ENCODE results near the gene HLA-E. TPM values are rescaled to one million over a fixed set of nuclear protein-coding genes. Genes with fewer than 3 reads are reported as not detected.
"Not testable (repeated sequence)": the region's sequence is repeated elsewhere in the genome, so short reads cannot be mapped to it uniquely, and the experiment has no call there.

The HLA-E gene
- total RNA-seq, 2 experiments from 2014 or later, result 757 to 767 TPM

DNA sequence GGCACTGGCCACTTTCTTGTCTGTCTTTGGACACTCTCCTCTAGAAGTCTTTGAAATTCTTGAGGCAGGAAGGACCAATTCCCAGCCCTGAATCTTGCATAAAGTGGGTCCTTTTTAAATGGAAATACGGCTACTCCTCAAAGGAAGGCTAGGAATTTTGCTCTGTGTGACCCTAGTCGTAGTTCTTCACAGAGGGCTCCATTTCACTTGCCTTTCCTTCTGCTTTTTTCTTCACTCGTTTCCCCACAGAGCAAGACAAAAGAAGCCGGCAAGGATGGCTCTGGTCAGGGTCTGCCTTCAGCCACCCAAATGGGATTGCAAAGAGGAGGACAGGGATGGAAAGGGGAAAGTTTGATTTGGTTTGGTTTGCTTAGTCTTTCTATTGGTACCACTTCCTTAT is 25.8 kb downstream of the HLA-E start:
- POLR2A ChIA-PET, result interaction anchor here (0.6 to 15.6 kb wide), 5 partner anchors 15 to 301 kb away, joined by 3 to 290 read pairs (median 8); no protein-coding TSS in a partner anchor
- H3K9me3 Mint-ChIP-seq, result peaks cover 14% of the 10 kb centered on the region
- peak overlapping the region; percentile 66 for H3K4me3 Mint-ChIP-seq
- H3K36me3 Mint-ChIP-seq (ENCODE audit: low read depth), result peaks cover 19% of the 10 kb centered on the region
- no peak for DNase-seq
- CTCF ChIA-PET, result interaction anchor here (2.4 kb wide), 1 partner anchor 26 kb away, joined by 12 read pairs; no protein-coding TSS in a partner anchor
- no peaks in the 10 kb centered on the region for H3K27me3 Mint-ChIP-seq
- H3K4me1 Mint-ChIP-seq, result peaks cover 47% of the 10 kb centered on the region
- peak overlapping the region; percentile 96 for H3K27ac Mint-ChIP-seq

DNA sequence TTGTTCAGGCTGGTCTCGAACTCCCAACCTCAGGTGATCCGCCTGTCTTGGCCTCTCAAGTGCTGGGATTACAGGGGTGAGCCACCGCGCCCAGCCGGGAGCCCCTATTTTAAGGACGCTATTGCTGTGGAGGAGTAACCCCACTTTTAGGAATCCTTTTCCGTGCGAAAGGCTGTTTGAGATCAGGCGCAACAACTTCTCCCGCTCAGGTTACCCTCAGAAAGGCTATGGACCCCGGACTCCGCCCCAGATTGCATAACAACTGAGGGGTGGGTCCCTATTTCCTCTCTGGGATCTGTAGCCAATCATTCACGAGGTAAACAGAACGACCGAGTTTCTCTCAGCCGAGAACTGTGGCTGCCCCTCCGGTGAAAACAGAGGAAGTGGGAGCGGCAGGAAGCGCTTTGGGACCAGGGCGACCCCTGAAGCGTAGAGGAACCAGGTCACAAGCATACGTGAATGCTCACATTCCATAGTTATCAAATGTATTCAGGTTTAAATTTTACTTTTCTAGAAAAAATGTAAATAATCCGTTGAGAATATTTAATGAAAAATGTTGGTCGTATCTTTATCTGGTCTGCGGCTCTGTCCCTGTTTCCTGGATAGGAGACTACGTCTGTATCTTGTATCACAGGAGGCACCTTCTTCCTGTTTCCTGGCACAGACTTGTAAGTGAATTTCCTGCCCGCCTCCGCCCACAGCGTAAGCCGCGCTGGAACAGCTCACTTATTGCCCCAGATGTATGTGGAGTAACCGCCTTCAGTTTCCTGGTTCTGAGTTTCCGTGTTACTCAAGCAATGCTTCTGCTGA is 26.8 kb downstream of the HLA-E start:
- peak; percentile 94 for DNase-seq
- POLR2A ChIA-PET, result interaction anchor here (0.6 to 3.8 kb wide), 13 partner anchors 10 to 302 kb away, joined by 3 to 32 read pairs (median 5); partner anchors contain the start of genes PRR3 and TRIM39
- Mint-ChIP-seq H3K4me1 (peaks cover 43% of the 10 kb centered on the region), H3K27ac (peak overlapping the region; percentile 96), H3K4me3 (peak overlapping the region; percentile 66), H3K9me3 (peaks cover 17% of the 10 kb centered on the region), H3K36me3 (ENCODE audit: low read depth) (peaks cover 24% of the 10 kb centered on the region), H3K27me3 (no peaks in the 10 kb centered on the region)
- CTCF ChIA-PET, result interaction anchor here (0.5 to 2.4 kb wide), 13 partner anchors 12 to 563 kb away, joined by 3 to 12 read pairs (median 4); no protein-coding TSS in a partner anchor

DNA sequence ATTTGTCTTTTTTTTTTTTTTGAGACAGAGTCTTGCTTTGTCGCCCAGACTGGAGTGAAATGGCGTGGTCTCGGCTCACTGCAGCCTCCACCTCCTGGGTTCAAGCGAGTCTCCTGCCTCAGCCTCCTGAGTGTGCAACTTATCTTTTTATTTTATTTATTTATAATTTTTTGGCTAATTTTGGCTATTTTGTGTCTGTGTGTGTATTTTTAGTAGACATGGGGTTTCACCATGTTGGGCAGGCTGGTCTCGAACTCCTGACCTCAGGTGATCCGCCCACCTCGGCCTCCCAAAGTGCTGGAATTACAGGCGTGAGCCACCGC is 27.4 kb downstream of the HLA-E start:
- Mint-ChIP-seq H3K9me3 (peaks cover 17% of the 10 kb centered on the region), H3K36me3 (ENCODE audit: low read depth) (peaks cover 24% of the 10 kb centered on the region), H3K27ac (peak overlapping the region; percentile 96), H3K4me1 (peaks cover 41% of the 10 kb centered on the region), H3K4me3 (peak overlapping the region; percentile 66)
- H3K27me3 Mint-ChIP-seq, DNase-seq: not testable (repeated sequence)
- ChIA-PET CTCF (interaction anchor here (0.6 to 2.4 kb wide), 12 partner anchors 13 to 563 kb away, joined by 3 to 12 read pairs (median 4); no protein-coding TSS in a partner anchor), POLR2A (interaction anchor here (0.9 to 3.8 kb wide), 11 partner anchors 13 to 190 kb away, joined by 3 to 32 read pairs (median 6); partner anchors contain the start of genes PRR3 and TRIM39)

DNA sequence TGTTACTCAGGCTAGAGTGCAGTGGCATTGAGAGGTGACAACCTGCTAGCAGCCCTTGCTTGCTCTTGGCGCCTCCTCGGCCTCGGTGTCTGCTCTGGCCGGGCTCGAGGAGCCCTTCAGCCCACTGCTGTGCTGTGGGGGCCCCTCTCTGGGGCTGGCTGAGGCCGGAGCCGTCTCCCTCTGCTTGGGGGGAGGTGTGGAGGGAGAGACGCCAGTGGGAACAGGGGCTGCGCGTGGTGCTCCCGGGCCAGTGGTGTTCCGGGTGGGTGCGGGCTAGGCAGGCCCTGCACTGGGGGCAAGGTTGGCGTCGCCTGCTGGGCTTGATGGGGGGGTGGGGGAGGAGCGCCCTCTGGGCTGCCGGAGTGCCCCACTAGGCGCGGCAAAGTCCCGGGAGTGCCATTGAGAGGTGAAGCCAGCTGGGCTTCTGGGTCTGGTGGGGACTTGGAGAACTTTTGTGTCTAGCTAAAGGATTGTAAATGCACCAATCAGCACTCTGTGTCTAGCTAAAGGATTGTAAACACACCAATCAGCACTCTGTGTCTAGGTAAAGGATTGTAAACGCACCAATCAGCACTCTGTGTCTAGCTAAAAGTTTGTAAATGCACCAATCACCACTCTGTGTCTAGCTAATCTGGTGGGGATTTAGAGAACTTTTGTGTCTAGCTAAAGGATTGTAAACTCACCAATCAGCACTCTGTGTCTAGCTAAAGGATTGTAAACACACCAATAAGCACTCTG is 28.6 kb downstream of the HLA-E start:
- peaks cover 42% of the 10 kb centered on the region for H3K4me1 Mint-ChIP-seq
- not testable (repeated sequence) for DNase-seq, H3K27me3 Mint-ChIP-seq, H3K4me3 Mint-ChIP-seq
- H3K9me3 Mint-ChIP-seq, result peaks cover 17% of the 10 kb centered on the region
- ChIA-PET CTCF (interaction anchor here (0.9 to 1.9 kb wide), 11 partner anchors 9 to 161 kb away, joined by 3 to 11 read pairs (median 4); no protein-coding TSS in a partner anchor), POLR2A (interaction anchor here (0.8 to 3.8 kb wide), 6 partner anchors 10 to 67 kb away, joined by 3 to 32 read pairs (median 5); no protein-coding TSS in a partner anchor)
- peak overlapping the region; percentile 96 for H3K27ac Mint-ChIP-seq
- peaks cover 30% of the 10 kb centered on the region for H3K36me3 Mint-ChIP-seq (ENCODE audit: low read depth)

DNA sequence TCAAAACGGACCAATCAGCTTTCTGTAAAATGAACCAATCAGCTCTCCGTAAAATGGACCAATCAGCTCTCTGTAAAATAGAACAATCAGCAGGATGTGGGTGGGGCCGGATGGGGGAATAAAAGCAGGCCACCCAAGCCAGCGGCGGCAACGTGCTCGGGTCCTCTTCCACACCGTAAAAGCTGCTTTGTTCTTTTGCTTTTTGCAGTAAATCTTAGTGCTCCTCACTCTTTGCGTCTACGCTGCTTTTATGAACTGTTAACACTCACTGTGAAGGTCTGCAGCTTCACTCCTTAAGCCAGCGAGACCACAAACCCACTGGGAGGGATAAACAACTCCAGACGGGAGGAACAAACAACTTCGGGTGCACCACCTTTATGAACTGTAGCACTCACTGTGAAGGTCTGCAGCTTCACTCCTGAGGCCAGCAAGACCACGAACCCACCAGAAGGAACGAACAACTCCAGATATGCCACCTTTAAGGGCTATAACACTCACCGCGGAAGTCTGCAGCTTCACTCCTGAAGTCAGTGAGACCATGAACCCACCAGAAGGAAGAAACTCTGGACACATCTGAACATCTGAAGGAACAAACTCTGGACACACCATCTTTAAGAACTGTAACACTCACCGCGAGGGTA is 29.3 kb downstream of the HLA-E start:
- ChIA-PET POLR2A (interaction anchor here (0.8 to 3.8 kb wide), 6 partner anchors 9 to 68 kb away, joined by 3 to 32 read pairs (median 5); no protein-coding TSS in a partner anchor), CTCF (interaction anchor here (0.9 to 1.3 kb wide), 9 partner anchors 9 to 161 kb away, joined by 3 to 9 read pairs (median 4); no protein-coding TSS in a partner anchor)
- not testable (repeated sequence) for H3K27me3 Mint-ChIP-seq, DNase-seq, H3K4me3 Mint-ChIP-seq
- Mint-ChIP-seq H3K4me1 (peaks cover 42% of the 10 kb centered on the region), H3K9me3 (peaks cover 17% of the 10 kb centered on the region), H3K36me3 (ENCODE audit: low read depth) (peaks cover 34% of the 10 kb centered on the region), H3K27ac (peak overlapping the region; percentile 66)

DNA sequence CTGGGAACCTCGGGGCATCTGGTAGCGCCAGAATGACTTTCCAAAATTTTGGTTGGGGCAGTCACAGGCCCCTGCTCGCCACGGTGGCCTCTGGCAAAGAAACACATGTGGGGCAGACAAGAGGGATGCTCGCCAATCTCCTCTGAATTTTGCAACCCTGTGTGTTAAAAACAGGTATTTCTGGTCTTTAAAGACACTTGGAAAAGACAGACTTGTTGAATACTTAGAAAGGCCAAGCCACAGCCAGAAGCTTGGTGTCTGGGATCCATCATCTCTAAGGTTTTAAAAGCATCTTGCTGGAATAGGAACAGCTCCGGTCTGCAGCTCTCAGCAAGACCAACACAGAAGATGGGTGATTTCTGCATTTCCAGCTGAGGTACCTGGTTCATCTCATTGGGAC is 31.2 kb downstream of the HLA-E start:
- H3K4me3 Mint-ChIP-seq, result no peak overlapping the region
- peaks cover 12% of the 10 kb centered on the region for H3K27me3 Mint-ChIP-seq
- H3K27ac Mint-ChIP-seq, result no peak overlapping the region
- DNase-seq, result no peak
- peaks cover 41% of the 10 kb centered on the region for H3K36me3 Mint-ChIP-seq (ENCODE audit: low read depth)
- ChIA-PET CTCF (interaction anchor here (3.8 kb wide), 1 partner anchor 12 kb away, joined by 15 read pairs; no protein-coding TSS in a partner anchor), POLR2A (no interaction called here)
- H3K9me3 Mint-ChIP-seq, result peaks cover 17% of the 10 kb centered on the region
- peaks cover 32% of the 10 kb centered on the region for H3K4me1 Mint-ChIP-seq

DNA sequence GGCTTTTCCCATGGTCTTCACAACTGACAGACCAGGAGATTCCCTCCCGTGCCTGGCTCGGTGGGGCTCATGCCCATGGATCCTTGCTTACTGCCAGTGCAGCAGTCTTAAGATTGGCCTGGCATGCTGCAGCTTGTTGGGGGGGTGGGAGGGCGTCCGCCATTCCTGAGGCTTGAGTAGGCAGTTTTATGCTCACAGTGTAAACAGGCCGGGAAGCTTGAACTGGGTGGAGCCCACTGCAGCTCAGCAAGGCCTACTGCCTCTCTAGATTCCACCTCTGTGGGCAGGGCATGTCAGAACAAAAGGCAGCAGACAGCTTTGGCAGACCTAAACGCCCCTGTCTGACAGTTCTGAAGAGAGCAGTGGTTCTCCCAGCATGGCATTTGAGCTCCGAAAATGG is 31.8 kb downstream of the HLA-E start:
- CTCF ChIA-PET, result interaction anchor here (3.8 kb wide), 1 partner anchor 11 kb away, joined by 15 read pairs; no protein-coding TSS in a partner anchor
- not testable (repeated sequence) for DNase-seq, H3K4me3 Mint-ChIP-seq, H3K27ac Mint-ChIP-seq
- Mint-ChIP-seq H3K27me3 (peaks cover 12% of the 10 kb centered on the region), H3K9me3 (peaks cover 17% of the 10 kb centered on the region), H3K4me1 (peaks cover 30% of the 10 kb centered on the region), H3K36me3 (ENCODE audit: low read depth) (peaks cover 41% of the 10 kb centered on the region)
- POLR2A ChIA-PET, result interaction anchor here (1.1 to 1.2 kb wide), 2 partner anchors 21 to 43 kb away, joined by 3 to 4 read pairs; no protein-coding TSS in a partner anchor

DNA sequence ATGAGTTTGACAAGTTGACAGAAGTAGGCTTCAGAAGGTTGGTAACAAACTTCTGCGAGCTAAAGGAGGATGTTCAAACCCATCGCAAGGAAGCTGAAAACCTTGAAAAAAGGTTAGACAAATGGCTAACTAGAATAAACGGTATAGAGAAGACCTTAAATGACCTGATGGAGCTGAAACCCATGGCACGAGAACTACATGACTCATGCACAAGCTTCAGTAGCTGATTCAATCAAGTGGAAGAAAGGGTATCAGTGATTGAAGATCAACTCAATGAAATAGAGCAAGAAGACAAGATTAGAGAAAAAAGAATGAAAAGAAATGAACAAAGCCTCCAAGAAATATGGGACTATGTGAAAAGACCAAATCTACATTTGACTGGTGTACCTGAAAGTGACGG is 32.6 kb downstream of the HLA-E start:
- CTCF ChIA-PET, result interaction anchor here (3.8 kb wide), 1 partner anchor 10 kb away, joined by 15 read pairs; no protein-coding TSS in a partner anchor
- H3K27me3 Mint-ChIP-seq, result peaks cover 12% of the 10 kb centered on the region
- not testable (repeated sequence) for H3K4me3 Mint-ChIP-seq, H3K27ac Mint-ChIP-seq, DNase-seq
- POLR2A ChIA-PET, result interaction anchor here (1.1 to 1.6 kb wide), 4 partner anchors 13 to 42 kb away, joined by 3 to 7 read pairs (median 4); no protein-coding TSS in a partner anchor
- peaks cover 41% of the 10 kb centered on the region for H3K36me3 Mint-ChIP-seq (ENCODE audit: low read depth)
- peaks cover 26% of the 10 kb centered on the region for H3K4me1 Mint-ChIP-seq
- H3K9me3 Mint-ChIP-seq, result peaks cover 17% of the 10 kb centered on the region

DNA sequence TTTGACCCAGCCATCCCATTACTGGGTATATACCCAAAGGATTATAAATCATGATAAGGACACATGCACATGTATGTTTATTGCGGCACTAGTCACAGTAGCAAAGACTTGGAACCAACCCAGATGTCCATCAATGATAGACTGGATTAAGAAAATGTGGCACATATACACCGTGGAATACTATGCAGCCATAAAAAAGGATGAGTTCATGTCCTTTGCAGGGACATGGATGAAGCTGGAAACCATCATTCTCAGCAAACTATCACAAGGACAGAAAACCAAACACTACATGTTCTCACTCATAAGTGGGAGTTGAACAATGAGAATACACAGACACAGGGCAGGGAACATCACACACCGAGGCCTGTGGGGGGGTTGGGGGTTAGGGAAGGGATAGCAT is 37.1 kb downstream of the HLA-E start:
- H3K4me1 Mint-ChIP-seq, result peaks cover 37% of the 10 kb centered on the region
- H3K27me3 Mint-ChIP-seq, result peaks cover 12% of the 10 kb centered on the region
- H3K4me3 Mint-ChIP-seq, CTCF ChIA-PET, H3K9me3 Mint-ChIP-seq, H3K27ac Mint-ChIP-seq, DNase-seq: not testable (repeated sequence)
- H3K36me3 Mint-ChIP-seq (ENCODE audit: low read depth), result peaks cover 17% of the 10 kb centered on the region
- POLR2A ChIA-PET, result interaction anchor here (1.0 to 2.0 kb wide), 3 partner anchors 32 to 35 kb away, joined by 3 to 10 read pairs (median 3); no protein-coding TSS in a partner anchor

DNA sequence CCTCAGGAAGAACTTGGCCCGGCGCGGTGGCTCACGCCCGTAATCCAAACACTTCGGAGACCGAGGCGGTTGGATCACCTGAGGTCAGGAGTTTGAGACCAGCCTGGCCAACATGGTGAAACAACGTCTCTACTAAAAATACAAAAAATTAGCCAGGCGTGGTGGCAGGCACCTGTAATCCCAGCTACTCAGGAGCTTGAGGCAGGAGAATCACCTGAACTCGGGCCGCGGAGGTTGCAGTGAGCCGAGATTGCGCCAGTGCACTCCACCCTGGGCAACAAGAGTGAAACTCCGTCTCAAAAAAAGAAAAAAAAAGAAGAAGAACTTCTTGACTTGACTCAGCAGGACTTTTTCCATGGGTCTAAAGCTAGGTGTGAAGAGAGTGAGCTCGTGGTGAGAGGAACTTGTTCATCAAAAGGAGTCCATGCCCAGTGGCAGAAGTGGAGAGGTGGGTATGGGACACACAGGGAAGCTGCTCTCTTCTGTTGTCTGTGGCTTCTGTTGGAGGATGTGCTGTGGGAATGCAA is 40.1 kb downstream of the HLA-E start:
- POLR2A ChIA-PET, result interaction anchor here (0.7 to 5.3 kb wide), 12 partner anchors 11 to 1045 kb away, joined by 3 to 154 read pairs (median 4); partner anchors contain the start of genes ABCF1 and PRR3
- not testable (repeated sequence) for H3K9me3 Mint-ChIP-seq; H3K4me3 Mint-ChIP-seq; H3K36me3 Mint-ChIP-seq (ENCODE audit: low read depth); H3K27me3 Mint-ChIP-seq
- CTCF ChIA-PET, result interaction anchor here (1.0 to 5.3 kb wide), 8 partner anchors 13 to 46 kb away, joined by 3 to 95 read pairs (median 9); no protein-coding TSS in a partner anchor
- Mint-ChIP-seq H3K27ac (peak overlapping the region; percentile 40), H3K4me1 (peaks cover 54% of the 10 kb centered on the region)
- peak; percentile 45 for DNase-seq

DNA sequence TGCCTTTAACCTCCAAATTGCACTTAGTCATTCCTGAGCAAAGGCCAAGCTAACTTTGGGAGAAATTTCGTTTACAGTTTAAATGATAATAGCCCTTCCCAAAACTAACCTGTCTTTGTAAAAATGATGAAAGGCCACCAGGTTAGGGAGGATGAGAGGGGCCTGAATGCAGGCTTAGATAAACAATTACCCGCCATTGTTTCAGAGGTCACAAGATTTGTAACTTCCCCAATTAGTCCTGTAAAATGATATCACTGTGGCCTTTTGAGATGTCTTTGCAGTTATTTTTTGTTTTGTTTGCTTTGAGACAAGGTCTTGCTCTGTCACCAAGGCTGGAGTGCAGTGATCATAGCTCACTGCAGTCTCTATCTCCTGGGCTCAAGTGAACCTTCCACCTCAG is 40.7 kb downstream of the HLA-E start:
- H3K36me3 Mint-ChIP-seq (ENCODE audit: low read depth), result no peaks in the 10 kb centered on the region
- no peak for DNase-seq
- peak overlapping the region; percentile 40 for H3K27ac Mint-ChIP-seq
- no peaks in the 10 kb centered on the region for H3K27me3 Mint-ChIP-seq
- peaks cover 54% of the 10 kb centered on the region for H3K4me1 Mint-ChIP-seq
- ChIA-PET CTCF (interaction anchor here (1.0 to 5.3 kb wide), 8 partner anchors 13 to 46 kb away, joined by 3 to 95 read pairs (median 9); no protein-coding TSS in a partner anchor), POLR2A (interaction anchor here (0.7 to 5.3 kb wide), 12 partner anchors 11 to 1045 kb away, joined by 3 to 154 read pairs (median 4); partner anchors contain the start of genes ABCF1 and PRR3)
- no peaks in the 10 kb centered on the region for H3K9me3 Mint-ChIP-seq
- no peak overlapping the region for H3K4me3 Mint-ChIP-seq
